Dermis blood vessel endothelial cell (primary cell): ENCODE results near the gene ISX. TPM values are rescaled to one million over a fixed set of nuclear protein-coding genes. Genes with fewer than 3 reads are reported as not detected.

Experiments used
- DNase-seq: peaks from one replicate; pipeline ENCODE4 v3.0.0; 2010
- total RNA-seq: library from RNA; depleted of rRNA; stranded (reverse); fragments of >200 nt; gene quantifications from 2 replicates; pipeline ENCODE4 v1.2.3, GENCODE V29; 2014

ISX gene
- total RNA-seq, 1 donor from 2014 or later: not detected

- DNase-seq: no peak
Measured at GRCh38 chr22:35114131-35114980, 48.4 kb downstream of the ISX start.

GRCh38 chr22:35115515-35115914 lies 49.6 kb downstream of the ISX start:
- DNase-seq: no peak

GRCh38 chr22:35116269-35116668 lies 50.3 kb downstream of the ISX start:
- no peak for DNase-seq

- no peak for DNase-seq
Measured at GRCh38 chr22:35116817-35117216, 50.9 kb downstream of the ISX start.

- no peak for DNase-seq
Measured at GRCh38 chr22:35119494-35119893, 53.5 kb downstream of the ISX start.

- DNase-seq: no peak
Measured at GRCh38 chr22:35124691-35125219, 58.8 kb downstream of the ISX start.

GRCh38 chr22:35126993-35127392 lies 61.0 kb downstream of the ISX start:
- no peak for DNase-seq

GRCh38 chr22:35128637-35129036 lies 62.7 kb downstream of the ISX start:
- no peak for DNase-seq

- DNase-seq: no peak
Measured at GRCh38 chr22:35131525-35132000, 65.6 kb downstream of the ISX start.

GRCh38 chr22:35132568-35132967 lies 66.6 kb downstream of the ISX start:
- DNase-seq: no peak

- no peak for DNase-seq
Measured at GRCh38 chr22:35133702-35134380, 67.9 kb downstream of the ISX start.

- no peak for DNase-seq
Measured at GRCh38 chr22:35134637-35135036, 68.7 kb downstream of the ISX start.

GRCh38 chr22:35135165-35135564 lies 69.2 kb downstream of the ISX start:
- no peak for DNase-seq

Other genes with a start within 250 kb of the ISX start
- gene HMGXB4, start 191.3 kb downstream of the ISX start, total RNA-seq: 13.4 and 16.8 TPM in 2 replicates
- 27.8 and 31.8 TPM in 2 replicates for gene TOM1, start 233.7 kb downstream of the ISX start, total RNA-seq